ENCODE measurements around the gene TMEM120A. TPM values are rescaled to one million over a fixed set of nuclear protein-coding genes. Genes with fewer than 3 reads are reported as not detected.
A peak's percentile ranks its signal among the peaks of the same experiment; 100 is the strongest.

Gene TMEM120A
- total and polyA plus RNA-seq, 2 experiments from 2014 or later: 12.7 to 22.3 TPM

DNA sequence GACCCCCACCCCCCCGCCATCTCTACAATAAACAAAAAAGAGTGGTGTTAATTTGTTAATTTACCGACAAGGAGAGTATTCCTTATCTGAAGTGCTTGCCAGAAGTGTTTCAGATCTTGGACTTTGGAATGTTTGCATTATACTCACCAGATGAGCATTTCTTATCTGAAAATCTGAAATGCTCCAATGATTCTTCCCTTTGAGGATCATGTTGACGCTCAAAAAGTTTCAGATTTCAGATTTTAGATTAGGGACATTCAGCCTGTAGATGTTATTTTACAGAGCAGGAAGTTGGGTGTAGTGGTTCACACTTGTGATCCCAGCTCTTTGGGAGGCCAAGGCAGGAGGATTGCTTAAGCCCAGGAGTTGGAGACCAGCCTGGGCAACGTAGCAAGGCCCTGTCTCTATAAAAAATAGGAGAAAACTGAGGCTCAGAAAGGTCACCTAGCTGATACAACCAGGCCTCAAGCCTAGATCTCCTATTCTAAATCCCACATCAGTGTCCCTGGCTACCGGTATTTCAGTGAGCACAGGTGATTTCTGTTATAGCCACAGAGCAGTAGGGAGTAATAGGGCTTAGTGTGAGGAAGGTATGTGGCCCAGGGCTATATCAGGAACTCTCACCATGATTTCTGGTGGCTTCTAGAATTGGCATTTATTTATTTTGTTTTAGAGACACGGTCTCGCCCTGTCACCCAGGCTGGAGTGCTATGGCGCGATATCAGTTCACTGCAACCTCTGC, 35.4 kb downstream of the TMEM120A start:
- H3K27ac Mint-ChIP-seq: no peak overlapping the region
- H3K36me3 ChIP-seq (ENCODE audit: insufficient read depth): peaks cover 16% of the 10 kb centered on the region

More for the DNA sequence above, 35.4 kb downstream of the TMEM120A start:
- Mint-ChIP-seq H3K4me3 (no peak overlapping the region), H3K4me1 (peaks cover 19% of the 10 kb centered on the region), H3K27me3 (ENCODE audit: insufficient read depth, low read depth, poor library complexity) (peaks cover 5% of the 10 kb centered on the region), H3K9me3 (peaks cover 1% of the 10 kb centered on the region; the same call in 1 of the 3 replicates), H3K36me3 (ENCODE audit: low read depth) (peaks cover 54% of the 10 kb centered on the region)
- H3K4me3 ChIP-seq: no peak overlapping the region
- H4K20me1 ChIP-seq (replicated peaks; ENCODE audit: insufficient read depth): peaks cover 8% of the 10 kb centered on the region
- no peak for DNase-seq (ENCODE audit: low spot score)
- peaks cover 5% of the 10 kb centered on the region for H3K4me1 ChIP-seq (ENCODE audit: insufficient read depth)
- H3F3A ChIP-seq (replicated peaks; ENCODE audit: low read depth): 0 out of 2 replicates have a peak, but pooled peaks cover 4% of the 10 kb centered on the region
- H2AFZ ChIP-seq: no peak overlapping the region
- no peak for ATAC-seq
- H3K79me2 ChIP-seq (replicated peaks; ENCODE audit: insufficient read depth): no peaks in the 10 kb centered on the region; the same call in 1 of the 2 replicates
- no peaks in the 10 kb centered on the region for H3K9me2 ChIP-seq (ENCODE audit: insufficient read depth)
- H3K4me2 ChIP-seq: no peak overlapping the region
- TF ChIP-seq, protein P1, sequence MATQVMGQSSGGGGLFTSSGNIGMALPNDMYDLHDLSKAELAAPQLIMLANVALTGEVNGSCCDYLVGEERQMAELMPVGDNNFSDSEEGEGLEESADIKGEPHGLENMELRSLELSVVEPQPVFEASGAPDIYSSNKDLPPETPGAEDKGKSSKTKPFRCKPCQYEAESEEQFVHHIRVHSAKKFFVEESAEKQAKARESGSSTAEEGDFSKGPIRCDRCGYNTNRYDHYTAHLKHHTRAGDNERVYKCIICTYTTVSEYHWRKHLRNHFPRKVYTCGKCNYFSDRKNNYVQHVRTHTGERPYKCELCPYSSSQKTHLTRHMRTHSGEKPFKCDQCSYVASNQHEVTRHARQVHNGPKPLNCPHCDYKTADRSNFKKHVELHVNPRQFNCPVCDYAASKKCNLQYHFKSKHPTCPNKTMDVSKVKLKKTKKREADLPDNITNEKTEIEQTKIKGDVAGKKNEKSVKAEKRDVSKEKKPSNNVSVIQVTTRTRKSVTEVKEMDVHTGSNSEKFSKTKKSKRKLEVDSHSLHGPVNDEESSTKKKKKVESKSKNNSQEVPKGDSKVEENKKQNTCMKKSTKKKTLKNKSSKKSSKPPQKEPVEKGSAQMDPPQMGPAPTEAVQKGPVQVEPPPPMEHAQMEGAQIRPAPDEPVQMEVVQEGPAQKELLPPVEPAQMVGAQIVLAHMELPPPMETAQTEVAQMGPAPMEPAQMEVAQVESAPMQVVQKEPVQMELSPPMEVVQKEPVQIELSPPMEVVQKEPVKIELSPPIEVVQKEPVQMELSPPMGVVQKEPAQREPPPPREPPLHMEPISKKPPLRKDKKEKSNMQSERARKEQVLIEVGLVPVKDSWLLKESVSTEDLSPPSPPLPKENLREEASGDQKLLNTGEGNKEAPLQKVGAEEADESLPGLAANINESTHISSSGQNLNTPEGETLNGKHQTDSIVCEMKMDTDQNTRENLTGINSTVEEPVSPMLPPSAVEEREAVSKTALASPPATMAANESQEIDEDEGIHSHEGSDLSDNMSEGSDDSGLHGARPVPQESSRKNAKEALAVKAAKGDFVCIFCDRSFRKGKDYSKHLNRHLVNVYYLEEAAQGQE (IDR thresholded peaks at IDR 0.05; ENCODE audit: unreplicated experiment): no peak
- TF ChIP-seq EZH2 (IDR thresholded peaks at IDR 0.05; ENCODE audit: low read depth, unreplicated experiment): no peak
- TF ChIP-seq ZNF114 (CRISPR knock-in tag; IDR thresholded peaks at IDR 0.05): no peak
- TF ChIP-seq EZH2phosphoT487 (IDR thresholded peaks at IDR 0.05; ENCODE audit: unreplicated experiment): no peak
- TF ChIP-seq ZNF331 (CRISPR knock-in tag; IDR thresholded peaks at IDR 0.05; ENCODE audit: low read depth): no peak
- TF ChIP-seq STAT1 (IDR thresholded peaks at IDR 0.05; ENCODE audit: unreplicated experiment): no peak
- TF ChIP-seq NANOG (IDR thresholded peaks at IDR 0.05; ENCODE audit: borderline replicate concordance): no peak
- TF ChIP-seq, protein P2, sequence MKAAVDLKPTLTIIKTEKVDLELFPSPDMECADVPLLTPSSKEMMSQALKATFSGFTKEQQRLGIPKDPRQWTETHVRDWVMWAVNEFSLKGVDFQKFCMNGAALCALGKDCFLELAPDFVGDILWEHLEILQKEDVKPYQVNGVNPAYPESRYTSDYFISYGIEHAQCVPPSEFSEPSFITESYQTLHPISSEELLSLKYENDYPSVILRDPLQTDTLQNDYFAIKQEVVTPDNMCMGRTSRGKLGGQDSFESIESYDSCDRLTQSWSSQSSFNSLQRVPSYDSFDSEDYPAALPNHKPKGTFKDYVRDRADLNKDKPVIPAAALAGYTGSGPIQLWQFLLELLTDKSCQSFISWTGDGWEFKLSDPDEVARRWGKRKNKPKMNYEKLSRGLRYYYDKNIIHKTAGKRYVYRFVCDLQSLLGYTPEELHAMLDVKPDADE (IDR thresholded peaks at IDR 0.05): no peak
- no peak for TF ChIP-seq CREB1 (CRISPR knock-in tag; IDR thresholded peaks at IDR 0.05; ENCODE audit: low read depth)
- TF ChIP-seq, protein P3, sequence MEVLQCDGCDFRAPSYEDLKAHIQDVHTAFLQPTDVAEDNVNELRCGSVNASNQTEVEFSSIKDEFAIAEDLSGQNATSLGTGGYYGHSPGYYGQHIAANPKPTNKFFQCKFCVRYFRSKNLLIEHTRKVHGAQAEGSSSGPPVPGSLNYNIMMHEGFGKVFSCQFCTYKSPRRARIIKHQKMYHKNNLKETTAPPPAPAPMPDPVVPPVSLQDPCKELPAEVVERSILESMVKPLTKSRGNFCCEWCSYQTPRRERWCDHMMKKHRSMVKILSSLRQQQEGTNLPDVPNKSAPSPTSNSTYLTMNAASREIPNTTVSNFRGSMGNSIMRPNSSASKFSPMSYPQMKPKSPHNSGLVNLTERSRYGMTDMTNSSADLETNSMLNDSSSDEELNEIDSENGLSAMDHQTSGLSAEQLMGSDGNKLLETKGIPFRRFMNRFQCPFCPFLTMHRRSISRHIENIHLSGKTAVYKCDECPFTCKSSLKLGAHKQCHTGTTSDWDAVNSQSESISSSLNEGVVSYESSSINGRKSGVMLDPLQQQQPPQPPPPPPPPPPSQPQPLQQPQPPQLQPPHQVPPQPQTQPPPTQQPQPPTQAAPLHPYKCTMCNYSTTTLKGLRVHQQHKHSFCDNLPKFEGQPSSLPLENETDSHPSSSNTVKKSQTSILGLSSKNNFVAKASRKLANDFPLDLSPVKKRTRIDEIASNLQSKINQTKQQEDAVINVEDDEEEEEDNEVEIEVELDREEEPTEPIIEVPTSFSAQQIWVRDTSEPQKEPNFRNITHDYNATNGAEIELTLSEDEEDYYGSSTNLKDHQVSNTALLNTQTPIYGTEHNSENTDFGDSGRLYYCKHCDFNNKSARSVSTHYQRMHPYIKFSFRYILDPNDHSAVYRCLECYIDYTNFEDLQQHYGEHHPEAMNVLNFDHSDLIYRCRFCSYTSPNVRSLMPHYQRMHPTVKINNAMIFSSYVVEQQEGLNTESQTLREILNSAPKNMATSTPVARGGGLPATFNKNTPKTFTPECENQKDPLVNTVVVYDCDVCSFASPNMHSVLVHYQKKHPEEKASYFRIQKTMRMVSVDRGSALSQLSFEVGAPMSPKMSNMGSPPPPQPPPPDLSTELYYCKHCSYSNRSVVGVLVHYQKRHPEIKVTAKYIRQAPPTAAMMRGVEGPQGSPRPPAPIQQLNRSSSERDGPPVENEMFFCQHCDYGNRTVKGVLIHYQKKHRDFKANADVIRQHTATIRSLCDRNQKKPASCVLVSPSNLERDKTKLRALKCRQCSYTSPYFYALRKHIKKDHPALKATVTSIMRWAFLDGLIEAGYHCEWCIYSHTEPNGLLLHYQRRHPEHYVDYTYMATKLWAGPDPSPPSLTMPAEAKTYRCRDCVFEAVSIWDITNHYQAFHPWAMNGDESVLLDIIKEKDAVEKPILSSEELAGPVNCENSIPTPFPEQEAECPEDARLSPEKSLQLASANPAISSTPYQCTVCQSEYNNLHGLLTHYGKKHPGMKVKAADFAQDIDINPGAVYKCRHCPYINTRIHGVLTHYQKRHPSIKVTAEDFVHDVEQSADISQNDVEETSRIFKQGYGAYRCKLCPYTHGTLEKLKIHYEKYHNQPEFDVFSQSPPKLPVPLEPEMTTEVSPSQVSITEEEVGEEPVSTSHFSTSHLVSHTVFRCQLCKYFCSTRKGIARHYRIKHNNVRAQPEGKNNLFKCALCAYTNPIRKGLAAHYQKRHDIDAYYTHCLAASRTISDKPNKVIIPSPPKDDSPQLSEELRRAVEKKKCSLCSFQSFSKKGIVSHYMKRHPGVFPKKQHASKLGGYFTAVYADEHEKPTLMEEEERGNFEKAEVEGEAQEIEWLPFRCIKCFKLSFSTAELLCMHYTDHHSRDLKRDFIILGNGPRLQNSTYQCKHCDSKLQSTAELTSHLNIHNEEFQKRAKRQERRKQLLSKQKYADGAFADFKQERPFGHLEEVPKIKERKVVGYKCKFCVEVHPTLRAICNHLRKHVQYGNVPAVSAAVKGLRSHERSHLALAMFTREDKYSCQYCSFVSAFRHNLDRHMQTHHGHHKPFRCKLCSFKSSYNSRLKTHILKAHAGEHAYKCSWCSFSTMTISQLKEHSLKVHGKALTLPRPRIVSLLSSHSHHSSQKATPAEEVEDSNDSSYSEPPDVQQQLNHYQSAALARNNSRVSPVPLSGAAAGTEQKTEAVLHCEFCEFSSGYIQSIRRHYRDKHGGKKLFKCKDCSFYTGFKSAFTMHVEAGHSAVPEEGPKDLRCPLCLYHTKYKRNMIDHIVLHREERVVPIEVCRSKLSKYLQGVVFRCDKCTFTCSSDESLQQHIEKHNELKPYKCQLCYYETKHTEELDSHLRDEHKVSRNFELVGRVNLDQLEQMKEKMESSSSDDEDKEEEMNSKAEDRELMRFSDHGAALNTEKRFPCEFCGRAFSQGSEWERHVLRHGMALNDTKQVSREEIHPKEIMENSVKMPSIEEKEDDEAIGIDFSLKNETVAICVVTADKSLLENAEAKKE (CRISPR knock-in tag; IDR thresholded peaks at IDR 0.05): no peak
- TF ChIP-seq, protein P4, sequence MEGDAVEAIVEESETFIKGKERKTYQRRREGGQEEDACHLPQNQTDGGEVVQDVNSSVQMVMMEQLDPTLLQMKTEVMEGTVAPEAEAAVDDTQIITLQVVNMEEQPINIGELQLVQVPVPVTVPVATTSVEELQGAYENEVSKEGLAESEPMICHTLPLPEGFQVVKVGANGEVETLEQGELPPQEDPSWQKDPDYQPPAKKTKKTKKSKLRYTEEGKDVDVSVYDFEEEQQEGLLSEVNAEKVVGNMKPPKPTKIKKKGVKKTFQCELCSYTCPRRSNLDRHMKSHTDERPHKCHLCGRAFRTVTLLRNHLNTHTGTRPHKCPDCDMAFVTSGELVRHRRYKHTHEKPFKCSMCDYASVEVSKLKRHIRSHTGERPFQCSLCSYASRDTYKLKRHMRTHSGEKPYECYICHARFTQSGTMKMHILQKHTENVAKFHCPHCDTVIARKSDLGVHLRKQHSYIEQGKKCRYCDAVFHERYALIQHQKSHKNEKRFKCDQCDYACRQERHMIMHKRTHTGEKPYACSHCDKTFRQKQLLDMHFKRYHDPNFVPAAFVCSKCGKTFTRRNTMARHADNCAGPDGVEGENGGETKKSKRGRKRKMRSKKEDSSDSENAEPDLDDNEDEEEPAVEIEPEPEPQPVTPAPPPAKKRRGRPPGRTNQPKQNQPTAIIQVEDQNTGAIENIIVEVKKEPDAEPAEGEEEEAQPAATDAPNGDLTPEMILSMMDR (conservative IDR thresholded peaks at IDR 0.05; ENCODE audit: low read depth in 2 of 2): no peak
- TF ChIP-seq POLR2AphosphoS5 (IDR thresholded peaks at IDR 0.05; ENCODE audit: low read depth): no peak
- no peak for TF ChIP-seq JUNB (IDR thresholded peaks at IDR 0.05; ENCODE audit: unreplicated experiment)
- no peaks in the 10 kb centered on the region for H3K27me3 ChIP-seq (ENCODE audit: insufficient read depth)
- peak overlapping the region; percentile 48; the same call in 1 of the 2 replicates for H3K27ac ChIP-seq (ENCODE audit: low read depth)

Measured in GM23338 (cell line).